NCI-H345 (cell line): ENCODE measurements around the gene AMBP.
"Not testable (repeated sequence)": the region's sequence is repeated elsewhere in the genome, so short reads cannot be mapped to it uniquely, and the experiment has no call there.

Source experiments
- DNase-seq: peaks from one replicate; lab custom pipeline; 2025; lab: John Stamatoyannopoulos, UW

Gene AMBP

DNA sequence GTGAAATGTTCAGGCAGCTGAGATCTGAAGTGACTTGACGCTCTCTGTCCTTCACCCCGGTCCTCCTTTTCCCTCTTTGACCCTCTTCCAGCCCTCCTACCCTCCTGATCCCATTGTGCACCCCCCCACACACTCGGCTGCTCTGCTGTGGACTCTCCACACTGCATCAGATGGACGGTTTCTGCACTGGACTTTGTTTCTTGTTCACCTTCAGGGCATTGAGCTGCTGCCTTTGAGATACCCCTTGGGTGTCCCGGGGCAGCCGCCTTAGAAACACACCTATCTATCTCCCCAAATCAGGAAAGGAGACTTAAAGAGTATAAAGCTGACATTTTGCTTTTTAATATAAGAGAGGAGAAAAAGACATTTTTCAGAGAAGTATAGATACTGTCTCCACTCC is 27.5 kb downstream of the AMBP start:
- DNase-seq = no peak

DNA sequence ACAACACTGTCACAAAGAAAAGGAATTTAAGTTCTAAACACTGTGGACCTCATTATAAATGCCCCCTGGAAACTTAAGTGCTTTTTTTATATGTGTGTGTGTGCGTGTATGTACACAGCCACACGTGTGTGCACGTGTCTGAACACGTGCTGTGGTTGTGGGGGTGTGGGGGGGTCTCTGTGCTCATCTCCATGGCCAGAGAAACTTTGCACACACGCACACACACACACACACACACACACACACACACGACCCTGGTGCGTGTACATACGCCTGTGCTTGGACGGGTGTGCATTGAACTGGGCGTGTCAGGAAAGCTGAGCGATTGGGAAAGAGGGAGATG is 27.9 kb downstream of the AMBP start:
- DNase-seq = no peak

DNA sequence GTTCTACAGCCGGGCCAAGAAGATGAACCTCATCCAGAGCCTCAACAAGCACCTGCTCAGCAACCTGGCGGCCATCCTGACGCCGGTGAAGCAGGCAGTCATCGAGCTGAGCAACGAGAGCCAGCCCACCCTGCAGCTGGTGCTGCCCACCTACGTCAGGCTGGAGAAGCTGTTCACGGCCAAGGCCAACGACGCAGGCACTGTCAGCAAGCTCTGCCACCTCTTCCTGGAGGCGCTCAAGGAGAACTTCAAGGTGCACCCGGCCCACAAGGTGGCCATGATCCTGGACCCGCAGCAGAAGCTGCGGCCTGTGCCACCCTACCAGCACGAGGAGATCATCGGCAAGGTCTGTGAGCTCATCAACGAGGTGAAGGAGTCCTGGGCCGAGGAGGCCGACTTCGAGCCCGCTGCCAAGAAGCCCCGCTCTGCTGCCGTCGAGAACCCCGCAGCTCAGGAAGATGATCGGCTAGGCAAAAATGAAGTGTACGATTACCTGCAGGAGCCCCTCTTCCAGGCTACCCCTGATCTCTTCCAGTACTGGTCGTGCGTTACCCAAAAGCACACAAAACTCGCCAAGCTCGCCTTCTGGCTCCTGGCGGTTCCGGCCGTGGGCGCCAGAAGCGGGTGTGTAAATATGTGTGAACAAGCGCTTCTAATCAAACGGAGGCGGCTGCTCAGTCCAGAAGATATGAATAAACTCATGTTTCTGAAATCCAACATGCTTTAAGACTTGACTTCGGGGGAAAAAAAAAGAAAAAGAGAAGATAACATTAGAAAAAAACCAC is 28.5 kb downstream of the AMBP start:
- no peak for DNase-seq

DNA sequence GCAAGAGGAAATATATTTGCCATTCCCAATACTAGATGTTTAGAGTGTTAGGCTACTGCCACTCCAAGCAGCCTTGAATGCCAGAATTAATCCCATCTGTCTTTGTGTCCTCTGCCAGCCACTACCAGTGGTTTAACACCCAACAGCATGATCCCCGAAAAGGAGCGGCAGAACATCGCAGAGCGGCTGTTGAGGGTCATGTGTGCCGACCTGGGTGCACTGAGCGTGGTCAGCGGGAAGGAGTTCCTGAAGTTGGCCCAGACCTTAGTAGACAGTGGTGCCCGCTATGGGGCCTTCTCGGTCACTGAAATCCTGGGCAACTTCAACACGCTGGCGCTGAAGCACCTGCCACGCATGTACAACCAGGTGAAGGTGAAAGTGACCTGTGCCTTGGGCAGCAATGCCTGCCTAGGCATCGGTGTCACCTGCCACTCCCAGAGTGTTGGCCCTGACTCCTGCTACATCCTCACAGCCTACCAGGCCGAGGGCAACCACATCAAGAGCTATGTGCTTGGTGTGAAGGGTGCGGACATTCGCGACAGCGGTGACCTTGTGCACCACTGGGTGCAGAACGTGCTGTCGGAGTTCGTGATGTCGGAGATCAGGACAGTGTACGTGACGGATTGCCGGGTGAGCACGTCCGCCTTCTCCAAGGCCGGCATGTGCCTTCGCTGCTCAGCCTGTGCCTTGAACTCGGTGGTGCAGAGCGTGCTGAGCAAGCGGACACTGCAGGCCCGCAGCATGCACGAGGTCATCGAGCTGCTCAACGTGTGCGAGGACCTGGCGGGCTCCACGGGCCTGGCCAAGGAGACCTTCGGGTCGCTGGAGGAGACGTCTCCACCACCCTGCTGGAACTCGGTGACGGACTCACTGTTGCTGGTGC is 29.3 kb downstream of the AMBP start:
- DNase-seq = no peak

DNA sequence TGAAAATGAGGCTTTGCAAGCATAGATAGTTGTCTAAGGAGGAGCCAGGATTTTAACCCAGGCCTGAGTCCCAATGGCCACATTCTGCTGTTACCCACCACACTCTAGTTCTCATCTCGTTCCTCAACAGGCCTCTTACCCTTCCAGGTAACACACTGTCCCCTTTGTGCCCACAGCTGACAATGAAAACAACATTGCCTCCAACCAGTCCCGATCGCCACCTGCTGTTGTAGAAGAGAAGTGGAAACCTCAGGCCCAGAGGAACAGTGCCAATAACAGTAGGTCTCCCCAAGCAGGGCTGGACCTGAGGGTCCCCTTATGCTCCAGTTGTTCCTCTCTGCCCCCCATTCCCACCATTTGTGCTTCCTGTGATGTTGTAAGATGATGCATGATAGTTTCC is 30.4 kb downstream of the AMBP start:
- DNase-seq = no peak

DNA sequence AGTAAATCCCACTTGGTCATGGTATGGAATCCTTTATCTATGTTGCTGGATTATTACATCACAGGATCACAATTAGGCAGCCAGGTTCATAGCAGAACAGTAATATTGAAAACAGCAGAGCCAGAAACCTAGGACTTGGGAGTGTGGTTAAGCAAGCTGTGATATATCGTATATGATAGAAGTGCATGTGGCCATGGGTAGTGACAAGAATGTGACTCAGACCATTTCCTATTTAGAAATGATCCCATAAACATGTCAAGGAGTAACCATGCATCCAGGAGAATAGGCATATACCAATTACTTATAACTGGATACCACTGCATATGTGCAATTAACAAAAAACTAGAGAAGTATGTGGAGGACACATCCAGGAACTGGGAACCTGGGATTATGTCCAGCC is 31.2 kb downstream of the AMBP start:
- DNase-seq = no peak

DNA sequence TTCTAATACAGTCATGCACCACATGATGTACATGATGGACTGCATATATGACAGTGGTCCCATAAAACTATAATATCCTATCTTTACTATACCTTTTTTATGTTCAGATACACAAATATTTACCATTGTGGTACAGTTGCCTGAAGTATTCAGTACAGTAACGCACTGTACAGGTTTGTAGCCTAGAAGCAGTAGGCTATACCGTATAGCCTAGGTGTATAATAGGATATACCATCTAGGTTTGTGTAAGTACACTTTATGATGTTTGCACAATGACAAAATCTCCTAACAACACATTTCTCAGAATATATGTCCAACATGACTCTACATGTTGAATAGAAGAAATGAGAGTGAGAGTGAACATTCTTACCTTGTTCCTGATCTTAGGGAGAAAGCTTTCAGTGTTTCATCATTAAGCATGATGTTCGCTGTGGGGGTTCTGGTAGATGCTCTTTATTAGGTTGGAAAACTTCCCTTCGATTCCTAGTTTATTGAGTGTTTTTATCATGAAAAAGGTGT is 31.8 kb downstream of the AMBP start:
- DNase-seq = no peak

DNA sequence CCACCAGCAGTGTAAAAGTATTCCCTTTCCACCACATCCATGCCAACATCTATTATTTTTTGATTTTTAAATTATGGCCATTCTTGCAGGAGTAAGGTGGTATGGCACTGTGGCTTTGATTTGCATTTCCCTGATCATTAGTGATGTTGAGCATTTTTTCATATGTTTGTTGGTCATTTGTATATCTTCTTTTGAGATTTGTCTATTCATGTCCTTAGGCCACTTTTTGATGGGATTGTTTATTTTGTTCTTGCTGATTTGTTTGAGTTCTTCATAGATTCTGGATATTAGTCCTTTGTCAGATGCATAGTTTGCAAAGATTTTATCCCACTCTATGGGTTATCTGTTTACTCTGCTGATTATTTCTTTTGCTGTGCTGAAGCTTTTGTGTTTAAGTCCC is 34.4 kb downstream of the AMBP start:
- not testable (repeated sequence) for DNase-seq

DNA sequence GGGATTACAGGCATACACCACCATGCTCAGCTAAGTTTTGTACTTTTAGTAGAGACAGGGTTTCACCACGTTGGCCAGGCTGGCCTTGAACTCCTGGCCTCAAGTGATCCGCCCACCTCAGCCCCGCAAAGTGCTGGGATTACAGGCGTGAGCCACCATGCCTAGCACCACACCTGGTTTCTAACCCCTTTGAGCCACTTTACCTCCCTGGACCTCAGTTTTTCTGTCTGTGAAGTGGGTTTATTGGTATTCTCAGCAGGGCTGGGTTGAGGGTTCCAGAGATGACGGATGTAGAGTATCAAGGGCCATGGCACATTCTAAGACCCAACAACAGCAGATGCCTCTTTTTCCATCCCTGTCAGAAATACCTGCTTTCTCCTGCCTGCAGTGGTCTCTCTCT is 38.6 kb downstream of the AMBP start:
- no peak for DNase-seq

DNA sequence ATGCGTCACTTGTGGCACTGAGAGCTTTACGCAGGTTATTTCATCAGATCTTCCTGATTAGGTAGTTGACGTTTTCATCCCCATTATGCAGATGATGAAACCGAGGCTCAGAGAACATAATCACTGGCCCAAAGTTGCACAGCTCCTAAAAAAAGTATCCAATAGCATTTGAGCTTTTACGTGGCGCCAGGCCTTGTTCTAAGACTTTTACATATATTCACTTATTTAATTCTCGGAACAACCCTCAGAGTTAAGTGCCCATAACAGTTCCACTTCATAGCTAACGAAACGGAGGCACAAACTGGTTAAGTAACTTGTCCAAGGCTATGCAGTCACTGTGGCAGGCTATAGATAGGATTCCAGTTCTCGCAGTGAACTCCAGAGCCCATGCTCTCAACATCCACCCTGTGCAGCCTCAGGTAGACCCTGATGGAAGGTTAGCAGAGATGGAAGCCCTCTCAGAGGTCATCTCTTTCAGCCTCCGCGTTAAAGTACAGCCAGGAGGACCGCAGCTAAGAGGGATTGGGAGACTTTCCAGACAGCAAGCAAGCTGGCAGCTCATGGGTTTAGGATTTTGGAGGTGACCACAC is 39.3 kb downstream of the AMBP start:
- no peak for DNase-seq

DNA sequence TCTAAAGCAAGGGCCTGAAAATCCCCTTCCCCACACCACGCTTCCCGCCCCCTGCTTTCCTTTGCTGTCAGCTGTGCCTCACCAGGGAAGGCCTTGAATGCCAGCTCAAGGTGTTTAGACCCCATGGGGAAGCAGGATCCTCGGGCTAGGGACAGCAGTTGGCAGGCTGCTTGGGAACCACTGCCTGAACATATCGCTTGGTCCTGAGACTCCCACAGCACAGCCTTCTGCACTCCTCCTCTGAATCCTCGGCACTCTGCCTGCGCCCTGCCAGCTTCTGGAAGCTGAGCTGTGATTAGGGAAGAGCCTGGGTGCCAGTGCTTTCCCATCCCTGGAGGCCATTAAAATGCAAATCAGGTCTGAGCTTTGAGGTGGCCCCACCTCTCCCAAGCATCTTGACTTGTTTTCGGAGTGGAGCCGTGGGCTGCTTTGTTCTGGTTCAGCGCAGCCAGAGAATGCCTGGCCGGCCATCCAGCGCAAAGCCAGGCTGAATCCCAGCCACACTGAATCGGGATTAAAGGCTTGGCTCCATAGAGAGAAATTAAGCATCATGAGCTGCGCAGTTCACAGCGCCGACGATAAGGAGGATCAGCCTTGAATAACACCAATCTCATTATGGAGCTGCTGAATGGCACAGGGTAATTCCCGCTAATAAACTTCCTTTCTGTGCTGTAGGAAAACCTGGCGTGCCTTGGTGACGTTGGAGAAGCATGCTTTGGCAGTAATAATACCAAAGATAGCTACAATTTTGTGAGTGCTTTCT is 40.0 kb downstream of the AMBP start:
- DNase-seq = no peak

DNA sequence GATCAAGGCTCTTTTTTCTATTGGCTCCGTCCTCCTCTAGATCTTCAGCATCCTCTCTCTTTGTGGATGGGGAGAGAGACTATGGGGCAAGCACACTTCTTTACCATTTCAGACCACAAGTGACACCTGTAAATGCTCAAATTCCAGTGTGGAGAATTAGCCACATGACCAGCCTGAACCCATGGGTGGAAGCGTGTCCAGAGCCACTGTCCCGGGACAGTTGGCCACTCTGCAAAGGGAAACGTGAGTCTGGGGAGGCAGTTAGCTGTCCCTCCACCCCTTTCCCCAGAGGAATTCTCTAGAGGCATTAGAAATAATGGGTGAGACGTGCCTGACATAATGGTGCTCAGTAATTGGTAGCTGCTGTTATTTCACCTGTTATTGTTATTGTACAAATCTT is 40.9 kb downstream of the AMBP start:
- DNase-seq = no peak

DNA sequence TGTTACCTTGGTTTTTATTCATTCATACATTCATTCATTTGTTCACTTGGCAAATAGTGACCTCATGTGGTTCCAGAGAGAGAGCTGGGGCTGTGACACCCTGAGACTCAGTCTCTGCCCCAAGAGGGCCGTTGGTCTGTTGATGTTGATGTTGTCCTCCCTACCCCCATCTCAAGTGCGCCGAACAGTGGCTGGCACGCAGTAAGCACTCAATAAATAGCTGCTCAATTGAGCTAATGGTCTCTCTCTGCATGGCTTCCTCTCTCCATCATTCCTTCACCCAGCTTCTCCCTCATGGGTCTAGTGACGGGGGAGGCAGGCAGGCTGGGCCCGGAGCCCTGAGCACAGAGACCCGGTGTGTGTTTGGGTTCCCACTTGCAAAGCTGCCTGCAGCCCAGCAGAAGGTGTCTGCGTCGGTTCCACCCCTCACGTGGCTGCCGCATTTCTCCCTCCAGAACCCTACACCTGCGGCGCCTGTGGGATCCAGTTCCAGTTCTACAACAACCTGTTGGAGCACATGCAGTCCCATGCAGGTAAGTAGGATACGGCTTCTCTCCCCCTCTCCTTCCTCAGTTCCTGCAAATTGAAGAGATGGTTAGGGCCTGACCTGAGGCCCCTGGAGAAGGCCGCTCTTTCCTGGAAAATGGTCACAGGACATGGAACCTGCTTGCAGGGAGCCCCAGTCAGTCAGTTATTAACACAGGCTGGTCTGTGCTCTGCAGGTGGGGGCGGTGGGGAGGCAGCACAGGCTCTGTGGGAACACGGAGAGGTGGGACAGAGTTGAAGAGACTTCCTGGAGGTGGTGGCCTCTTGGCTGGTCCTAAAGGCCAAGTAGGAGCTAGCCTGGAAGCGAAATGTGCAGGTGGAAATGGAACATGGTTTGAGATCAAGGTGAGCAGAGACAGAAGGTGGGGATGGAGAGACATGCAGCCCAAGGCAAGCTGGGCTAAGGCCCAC is 42.0 kb downstream of the AMBP start:
- DNase-seq = no peak

DNA sequence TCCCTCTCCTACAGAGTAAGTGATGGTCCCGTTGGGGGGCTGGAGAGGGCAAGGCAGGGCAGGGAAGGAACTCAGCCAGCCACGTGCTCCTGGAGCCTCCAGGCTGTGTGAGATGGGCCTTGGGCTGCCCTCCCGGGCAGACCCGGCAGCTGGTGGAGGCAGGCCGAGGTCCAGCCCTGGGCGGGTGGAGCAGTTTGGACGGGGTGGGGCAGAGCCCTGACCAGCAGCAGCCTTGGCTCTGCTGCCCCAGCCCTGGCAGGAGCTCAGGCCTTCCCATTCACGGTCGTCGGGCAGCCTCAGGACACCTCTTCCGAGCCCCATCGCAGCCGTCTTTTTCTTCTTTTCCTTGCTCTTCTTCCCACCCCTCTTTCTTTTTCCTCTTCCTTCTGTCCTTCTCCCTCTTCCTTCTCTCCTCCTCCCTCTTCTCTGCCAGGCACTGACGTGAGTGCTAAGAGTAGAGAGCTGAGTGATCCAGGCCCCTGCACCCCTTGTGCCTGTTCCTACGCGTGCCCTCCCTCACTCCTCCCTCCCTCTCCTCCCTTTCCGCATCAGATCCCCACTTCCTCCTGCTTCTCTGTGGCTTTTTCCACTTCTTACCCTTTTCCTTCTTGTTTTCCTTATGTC is 42.8 kb downstream of the AMBP start:
- no peak for DNase-seq

DNA sequence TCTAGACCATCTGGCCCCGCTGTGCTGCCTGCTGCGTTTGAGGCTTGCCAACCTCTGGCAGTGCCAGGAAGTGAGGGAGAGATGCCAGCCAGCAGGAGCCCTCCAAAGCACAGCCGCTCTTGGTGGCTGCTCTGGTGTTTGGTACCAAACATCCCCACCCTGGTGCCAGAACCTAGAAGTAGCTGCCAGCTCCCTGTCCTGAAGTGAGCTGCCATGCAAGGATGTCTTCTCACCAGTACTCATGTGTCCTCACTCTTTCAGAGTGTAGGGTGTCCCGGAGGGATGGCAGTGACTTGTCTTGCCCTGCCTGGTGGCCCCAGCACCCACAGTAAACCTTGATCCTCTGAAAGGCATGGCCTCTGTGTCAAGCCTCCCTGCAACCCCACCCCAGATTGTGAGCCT is 43.4 kb downstream of the AMBP start:
- DNase-seq = no peak

DNA sequence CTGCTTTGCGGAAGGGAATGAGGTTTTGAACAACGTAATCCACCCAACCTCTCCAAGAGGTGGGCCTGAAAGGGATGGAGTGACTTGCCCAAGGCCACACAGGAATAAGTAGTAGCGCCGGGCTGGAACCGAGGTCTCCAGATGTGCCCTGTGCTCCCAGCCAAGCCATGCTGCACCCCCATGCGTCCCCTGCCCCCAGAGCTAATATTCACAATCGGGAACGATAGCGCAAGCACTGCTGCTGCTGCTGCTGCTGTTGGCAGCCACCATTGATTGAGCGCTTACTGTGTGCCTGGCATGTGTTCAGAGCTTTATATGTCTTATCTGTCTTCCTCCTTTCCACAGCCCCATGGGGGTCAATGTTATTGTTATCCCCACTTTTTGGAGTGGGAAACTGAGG is 43.9 kb downstream of the AMBP start:
- no peak for DNase-seq

DNA sequence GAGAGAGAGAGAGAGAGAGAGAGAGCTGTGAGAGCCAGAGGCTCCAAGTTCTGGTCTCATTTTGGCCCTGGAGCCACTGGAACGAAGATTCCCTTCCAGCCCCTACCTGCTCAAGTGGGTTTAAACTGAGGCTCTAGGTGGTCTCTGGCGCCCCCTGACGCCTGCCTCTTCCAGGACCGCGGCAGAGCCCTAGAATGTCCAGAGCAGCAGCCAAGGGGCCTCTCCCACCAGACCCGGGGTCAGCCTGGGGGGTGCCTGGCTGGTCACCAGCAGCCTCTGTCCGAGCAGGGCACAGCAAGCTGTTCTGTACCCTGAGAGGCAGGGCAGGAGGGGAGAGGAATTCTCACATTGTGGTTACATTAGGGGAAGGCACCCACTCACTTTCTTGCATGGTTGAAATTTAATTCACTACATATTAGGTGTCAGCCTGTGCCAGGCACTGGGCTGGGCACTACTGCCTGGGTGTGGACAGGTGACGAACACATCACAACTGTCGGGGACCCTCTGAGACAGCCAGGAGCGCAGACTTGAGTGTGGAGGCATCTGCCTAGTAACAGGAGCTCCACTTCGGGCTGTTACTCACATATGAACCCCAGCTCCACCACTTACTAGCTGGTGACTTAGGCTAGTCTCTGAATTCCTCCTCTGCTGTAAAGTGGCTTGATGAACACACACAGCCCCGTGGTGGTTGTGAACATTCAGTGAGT is 44.5 kb downstream of the AMBP start:
- DNase-seq = peak; percentile 15

DNA sequence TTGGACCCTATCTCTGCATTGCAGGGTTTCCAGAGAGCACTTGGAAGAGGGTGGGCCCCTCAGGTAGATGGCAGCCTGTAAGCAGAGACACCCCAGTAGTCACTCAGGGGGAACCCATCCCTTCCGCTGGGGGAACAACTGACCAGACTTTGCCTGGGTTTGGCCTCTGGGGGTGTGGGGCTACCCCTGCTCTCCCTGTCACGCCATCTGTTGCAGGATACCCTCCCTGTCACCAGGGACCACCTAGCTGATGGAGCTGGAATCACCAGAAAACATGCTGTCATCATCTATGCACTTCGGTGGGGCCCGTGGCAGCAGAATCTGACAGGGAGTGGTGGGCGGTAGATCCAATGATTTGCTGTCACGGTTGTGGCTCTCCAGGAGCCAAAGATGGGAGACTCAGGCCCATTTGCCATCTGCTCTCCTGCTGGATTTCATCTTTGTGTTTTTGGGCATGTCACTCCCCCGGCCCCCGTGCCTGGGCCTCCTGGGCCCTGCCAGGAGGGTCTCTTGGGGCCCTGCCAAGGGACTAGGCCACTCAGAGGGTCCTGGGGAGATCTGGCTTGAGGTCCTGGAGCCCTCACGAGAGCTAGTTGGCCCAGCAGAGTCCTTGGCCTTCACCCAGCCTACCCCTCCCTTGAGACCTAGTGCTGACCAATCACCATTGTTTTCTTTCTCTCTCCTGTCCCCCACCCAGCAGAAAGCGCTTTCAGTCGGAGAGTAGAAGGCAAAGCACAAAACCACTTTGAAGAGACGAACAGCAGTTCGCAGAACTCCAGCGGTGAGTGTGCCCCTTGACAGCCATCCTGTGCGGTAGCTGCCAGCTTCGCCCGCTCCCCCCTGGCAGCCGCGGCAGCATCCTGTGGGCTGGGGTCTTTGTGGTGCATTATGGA is 45.9 kb downstream of the AMBP start:
- no peak for DNase-seq
